ENCODE measurements around the gene AFF3.
"Not testable (repeated sequence)": the region's sequence is repeated elsewhere in the genome, so short reads cannot be mapped to it uniquely, and the experiment has no call there.

Gene AFF3

DNA sequence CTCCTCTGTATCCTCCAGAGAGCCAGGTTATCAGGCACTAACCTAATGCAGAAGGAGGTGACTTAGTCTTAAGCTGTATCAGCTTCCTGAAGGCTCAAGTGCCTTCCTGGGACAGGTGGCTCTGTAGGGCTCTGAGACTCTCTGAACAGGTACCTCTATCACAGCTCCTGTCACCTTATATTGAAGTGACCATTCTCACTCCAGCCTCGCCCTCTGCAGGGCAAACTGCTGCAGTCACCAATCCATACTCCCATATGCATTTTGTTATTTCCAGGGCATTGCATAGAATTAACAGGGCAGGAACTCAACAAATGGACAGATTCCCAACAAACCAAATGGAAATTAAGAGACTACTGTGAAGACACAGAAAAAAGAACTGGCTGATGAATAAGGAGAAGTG lies 449.6 kb downstream of the AFF3 start:
- no peak for DNase-seq

DNA sequence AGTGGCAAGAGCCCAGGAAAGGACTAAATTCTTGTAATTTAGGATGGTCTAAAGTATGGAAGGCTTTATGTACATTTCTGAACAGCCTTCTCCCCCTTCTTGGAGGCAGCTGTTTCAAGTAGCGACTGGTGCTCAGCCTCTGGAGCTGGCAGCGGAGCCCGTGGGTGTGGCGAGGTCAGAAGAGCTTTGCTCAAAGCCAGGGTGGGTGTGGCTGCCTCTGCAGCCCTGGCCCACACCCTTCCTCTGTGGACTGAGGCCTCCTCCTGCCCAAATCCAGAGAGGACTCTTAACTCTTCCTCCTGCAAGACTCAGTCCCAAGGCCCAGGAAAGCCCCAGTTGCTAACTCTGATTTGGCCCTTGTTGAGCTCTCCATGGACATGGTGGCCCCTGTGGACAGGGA lies 450.5 kb downstream of the AFF3 start:
- no peak for DNase-seq

DNA sequence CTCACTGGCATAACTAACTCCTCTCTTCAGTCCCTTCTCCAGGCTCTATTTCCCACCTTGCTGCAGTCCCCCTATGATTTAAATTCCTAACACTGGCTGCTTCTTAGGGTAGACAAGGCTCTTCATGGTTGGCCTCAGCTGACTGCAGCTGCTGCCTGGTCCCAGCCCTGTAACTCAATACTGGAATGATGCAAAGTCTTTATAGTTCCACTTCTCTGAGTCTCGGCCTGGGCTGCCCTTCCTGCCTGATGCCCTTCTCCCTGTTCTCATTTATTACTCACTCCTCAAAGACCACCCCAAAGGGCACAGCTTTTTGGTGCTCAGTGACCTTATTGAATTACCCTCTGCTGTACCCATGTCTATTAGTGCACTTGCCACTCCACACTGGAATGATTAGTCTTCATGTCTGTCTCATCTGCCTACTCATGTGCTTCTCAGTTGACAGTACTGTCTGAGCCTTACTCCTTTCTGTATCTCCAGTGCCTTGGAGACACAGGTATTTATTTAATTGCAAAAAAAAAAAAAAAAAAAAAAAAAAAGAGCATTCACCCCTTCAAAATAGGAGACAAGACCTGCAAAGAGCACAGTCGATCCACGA lies 453.1 kb downstream of the AFF3 start:
- DNase-seq, result no peak

DNA sequence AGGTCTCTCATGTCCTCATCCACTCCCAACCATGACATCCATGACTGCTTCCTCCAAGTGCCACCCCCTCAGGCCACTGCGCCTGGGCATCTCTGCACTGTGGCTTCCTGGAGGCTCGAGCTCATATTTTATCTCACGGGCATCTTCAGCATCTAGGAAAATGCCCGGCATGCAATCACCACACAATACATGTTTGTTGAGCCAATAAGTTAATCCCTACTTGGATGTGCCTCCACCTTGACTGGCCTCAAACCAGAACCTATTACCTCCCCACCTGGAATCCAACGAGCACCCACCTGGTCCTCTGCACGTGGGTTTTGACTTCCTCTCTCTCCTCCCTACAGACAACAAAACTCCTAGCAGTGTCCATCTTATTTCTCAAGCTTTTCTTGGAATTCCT lies 453.7 kb downstream of the AFF3 start:
- DNase-seq, result no peak

DNA sequence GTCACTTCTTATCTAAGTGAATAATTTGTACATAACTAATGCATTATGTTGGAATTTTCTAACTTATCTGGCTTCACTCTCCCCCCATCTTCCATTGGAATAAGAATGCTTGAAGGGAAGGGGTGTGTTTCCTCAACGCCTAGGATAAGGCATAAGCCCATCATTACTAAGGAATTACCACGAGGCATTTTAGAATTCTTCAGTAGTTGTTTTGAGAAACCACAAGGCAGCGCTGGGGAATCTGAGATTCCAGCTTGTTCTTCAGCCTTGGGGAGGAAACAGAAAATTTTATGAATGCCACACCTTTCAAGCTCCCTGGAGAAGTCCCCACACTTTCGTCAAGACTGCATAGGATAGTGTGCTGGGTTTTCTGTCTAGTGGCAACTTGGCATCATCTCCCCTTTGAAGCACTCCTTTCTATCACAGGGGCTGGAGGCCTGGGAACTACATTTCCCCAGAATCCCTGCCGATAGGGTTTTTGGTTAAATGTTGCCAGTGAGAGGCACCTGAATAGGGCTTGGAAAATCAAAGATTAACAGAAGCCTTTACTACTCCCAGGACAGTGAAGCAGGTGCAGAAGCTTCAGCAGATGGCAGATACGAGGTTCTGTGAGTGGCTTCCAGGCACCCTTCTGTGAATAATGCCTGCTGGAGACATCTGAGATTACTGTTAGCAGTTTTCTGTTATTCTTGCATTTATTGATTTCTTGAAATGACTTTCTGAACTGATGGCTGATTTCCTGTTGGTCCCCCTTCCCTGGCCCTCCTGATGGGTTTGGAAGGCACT lies 459.9 kb downstream of the AFF3 start:
- no peak for DNase-seq

DNA sequence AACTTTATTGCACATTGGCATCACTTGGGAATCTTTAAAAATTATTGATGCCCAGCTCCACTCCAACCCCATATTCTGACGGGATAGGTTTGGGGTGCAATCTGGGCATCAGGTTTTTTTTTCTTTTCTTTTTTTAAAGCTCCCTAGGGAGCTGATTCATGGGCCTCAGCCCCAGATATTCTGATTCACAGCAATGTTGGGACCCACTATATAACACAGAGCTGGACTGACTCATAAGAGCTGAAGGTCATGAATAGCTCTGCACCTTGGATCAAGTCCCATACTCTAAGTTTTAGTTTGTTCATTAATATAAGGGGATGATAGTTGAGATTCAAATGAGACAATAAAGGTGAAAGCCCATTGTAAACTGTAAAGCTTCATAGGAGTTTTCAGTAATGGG lies 461.4 kb downstream of the AFF3 start:
- DNase-seq, result no peak

DNA sequence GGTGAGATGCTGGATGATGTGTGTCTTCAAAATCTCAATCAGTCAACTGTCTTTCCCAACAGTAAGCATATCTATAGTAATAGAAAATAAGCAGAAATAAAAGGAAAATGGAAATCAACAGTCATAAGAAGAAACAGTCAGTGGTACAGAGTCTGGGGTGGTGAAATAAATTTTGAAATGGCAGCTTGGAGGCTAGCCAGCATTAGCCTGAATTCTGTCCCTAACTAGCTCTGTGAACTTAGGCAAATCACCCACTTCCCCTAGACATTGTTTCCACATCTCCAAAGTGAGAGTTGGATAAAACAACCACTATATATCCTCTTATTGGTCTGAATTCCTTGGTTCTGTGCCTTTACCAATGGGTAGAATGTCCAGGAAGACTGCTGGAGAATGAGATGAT lies 462.9 kb downstream of the AFF3 start:
- no peak for DNase-seq

DNA sequence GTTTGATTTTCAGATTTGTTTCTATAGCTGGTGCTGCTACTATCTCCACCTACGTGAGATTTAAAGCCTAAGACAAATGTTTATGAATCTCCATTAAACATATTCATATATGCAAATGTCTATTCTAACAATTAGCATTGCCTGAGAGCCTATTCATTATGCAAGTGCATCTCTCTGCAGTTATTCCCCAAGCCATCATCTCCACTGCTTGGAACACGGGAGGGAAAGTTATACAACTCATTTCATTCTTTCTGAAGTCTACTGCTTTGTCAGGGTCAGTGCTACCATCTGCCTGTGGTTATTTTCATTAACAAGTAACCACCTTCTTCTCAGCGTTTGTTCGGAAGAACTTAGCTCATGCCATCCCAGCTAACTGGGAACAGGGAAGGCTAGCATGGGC lies 463.8 kb downstream of the AFF3 start:
- DNase-seq, result no peak

DNA sequence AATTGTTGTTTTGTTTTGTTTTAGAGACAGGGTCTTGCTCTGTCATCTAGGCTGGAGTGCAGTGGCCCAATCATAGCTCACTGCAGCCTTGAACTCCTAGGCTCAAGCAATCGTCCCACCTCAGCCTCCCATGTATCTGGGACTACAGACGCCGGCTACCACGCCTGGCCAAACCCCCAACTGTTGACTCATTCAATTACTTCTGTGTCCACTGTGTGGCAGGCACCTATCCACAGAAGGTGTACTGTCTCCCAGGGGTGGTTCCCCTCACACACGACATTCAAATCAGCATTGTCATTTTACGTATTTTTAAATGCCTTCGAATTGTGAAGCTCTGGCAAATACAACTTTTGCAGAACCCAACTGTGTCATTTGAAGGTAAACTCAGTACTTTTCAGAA lies 464.6 kb downstream of the AFF3 start:
- DNase-seq, result no peak

DNA sequence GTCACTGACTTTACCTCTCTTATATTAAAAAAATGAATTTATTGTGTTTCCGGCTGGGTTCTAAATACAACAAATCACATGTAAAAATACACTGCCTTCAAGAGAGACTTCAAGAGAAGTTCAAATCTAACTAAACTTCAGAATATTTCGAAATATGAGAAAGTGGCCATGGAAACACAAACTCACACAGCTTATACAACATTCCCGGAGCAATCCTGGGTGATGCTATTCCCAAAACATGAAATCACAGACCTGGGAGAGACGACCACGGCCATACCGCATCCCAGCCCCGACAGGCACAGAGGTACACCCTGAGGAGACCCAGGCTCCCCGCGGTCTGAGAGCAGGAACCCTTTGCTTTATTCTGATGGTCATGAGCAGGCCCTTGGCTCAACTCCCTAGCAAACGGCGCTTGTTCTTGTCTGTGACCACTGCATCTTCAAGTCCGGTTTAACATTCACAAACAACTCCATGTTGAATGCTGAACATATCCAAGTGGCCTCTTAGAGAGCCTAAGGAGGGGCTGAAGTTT lies 467.2 kb downstream of the AFF3 start:
- DNase-seq, result no peak

DNA sequence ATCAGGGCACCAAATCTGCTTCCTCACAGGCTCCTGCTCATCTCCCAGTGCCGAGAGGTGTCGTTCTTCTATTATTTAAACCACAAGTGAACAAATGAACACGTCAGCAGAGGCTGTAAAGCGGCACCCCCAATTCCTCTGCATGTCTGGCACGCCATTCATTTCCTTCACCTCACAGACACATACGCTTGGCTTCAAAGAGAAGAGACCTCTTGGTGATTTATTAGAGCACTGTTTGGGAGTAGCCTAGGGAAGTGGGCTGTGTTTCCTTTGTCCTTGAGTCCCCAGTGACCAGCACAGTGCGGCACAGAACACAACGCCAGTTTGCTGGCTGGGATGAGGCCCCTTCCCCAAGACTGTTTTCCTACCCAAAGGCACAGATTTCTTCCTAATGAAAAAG lies 468.3 kb downstream of the AFF3 start:
- no peak for DNase-seq

DNA sequence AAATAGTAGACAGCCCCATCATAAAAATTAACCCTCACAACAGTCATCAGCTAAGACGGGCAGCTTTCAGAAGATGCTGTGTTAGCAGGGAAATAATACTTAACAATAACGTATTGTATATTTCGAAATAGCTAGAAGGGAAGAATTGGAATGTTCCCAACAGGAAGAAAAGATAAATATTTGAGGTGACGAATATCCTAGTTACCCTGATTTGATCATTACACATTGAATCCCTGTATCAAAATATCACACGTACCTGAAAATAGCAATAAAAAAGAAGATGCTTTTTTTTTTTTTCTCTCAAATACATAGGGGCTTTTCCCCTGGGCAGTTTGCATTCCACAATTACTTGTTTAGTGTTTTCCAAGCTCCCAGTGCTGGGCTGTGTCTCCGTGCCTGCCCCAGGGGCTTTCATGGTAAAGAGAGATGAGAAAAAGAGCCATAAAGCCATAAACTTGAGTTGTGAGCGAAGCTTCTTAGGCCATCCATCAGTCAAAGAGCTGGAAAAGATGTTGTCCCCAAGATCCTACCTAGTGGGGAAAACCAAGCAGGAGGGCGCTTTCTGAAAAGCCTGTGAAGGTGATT lies 469.5 kb downstream of the AFF3 start:
- DNase-seq, result no peak

DNA sequence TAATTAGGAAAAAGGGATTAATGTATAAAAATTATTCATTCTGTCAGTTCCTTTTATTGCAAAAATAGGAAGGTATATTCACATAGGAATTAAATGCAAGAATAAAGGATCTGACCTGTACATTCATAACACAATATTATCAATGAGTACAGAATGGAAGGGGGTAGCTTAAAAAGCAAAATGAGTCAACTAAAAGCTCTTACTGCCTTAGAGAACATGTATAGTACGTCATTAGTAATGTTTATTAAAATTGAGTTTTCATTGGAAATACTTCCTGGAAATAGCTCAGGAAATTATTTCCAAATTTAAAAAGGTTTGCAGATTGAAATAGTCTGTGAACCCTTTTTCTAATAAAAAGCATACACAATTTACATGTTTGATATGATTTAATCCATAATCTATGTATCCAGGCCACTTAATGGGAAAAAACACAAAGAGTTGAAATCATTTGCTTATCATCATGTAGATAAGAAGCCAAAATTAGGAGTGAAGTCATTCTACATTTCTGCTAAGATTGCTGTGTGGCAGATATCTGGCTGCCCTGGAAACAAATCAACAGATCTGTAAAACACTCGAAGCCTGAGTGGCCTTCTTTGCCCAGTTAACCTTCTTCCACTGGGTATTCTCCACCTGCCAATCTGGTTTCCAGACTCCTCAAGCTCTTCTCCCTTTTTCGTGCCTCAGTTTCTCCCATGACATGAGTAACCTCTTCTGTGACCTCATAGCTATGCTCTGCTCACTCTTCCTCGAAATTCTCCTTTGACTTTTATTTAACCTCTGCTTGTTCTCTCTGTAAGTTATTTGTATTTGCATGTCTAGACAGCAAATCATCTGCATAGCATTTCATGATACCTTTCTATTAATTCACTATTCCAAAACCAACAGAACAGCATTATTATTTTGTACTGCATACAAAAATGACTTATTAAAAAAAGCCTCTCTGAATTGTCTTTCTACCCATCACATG lies 471.3 kb downstream of the AFF3 start:
- no peak for DNase-seq

DNA sequence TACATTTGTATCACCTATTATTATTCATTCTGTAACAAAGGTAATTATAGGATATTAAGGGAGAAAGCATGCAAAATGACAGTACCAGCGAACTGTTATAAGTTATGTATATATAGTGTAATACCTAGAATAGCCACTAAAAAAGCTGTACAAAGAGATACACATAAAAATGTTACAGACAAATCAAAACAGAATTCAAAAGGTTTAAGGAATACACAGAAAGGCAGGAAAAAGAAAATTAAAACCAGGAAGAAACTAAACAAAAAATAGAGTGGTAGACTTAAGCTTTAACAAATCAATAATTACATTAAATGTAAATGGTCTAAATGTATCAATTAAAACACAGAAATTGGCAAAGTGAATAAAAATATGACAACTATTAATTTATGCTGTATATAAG lies 476.1 kb downstream of the AFF3 start:
- DNase-seq, result no peak

DNA sequence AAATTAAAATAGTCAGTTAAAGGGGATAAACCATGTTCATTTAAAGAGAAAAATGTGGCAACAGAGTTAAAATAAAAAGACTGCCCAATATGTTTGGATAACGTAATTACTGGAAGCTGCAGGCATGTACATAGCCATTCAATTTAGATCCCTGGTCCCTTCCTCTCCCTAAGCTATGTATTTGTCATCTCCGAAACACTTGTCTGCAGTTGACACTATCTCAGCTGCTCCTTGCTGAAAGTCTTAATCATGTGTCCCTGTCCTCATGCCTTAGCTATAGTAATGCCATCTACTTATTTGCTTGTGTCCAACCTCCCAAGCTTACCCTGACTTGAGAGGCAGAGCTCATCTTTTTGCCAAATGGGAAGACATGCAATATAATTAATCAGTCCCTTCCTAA lies 478.7 kb downstream of the AFF3 start:
- no peak for DNase-seq

DNA sequence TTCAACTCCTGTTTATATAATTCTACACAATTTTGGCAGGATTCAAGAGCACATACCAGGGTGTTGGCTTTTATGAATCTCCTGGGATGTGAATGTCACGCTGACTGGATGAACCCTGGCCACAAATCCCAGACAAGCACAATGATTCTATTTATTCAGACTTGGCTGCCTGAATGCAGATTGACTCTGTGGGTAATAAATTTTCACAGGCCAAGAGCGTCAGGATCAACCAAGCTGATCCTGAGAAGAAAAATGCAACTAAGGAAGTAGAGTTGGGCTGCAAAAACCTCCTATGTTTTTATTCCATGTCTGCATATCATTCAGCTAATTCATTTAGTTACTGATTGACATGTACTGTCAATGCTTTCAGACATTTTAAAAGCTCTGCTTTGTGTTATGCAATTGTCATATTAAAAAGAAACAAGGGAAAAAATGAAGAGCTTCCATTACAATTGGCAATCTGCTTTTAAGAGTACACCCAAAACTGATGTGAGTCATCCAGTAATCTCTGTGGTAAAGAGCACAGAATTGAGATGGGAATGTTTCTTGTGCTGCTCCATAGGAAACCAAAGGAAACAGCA lies 479.5 kb downstream of the AFF3 start:
- no peak for DNase-seq

DNA sequence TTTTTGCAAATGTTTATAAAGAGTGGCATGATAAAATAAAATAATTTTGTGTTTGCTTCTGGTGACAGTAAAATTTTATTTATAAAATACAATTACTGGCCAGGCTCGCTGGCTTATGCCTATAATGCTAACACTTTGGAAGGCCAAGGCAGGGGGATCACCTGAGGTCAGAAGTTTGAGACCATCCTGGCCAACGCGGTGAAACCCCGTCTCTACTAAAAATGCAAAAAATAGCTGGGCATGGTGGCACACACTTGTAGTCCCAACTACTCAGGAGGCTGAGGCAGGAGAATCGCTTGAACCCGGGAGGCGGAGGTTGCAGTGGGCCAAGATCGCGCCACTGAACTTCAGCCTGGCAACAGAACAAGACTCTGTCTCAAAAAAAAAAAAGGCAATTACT lies 480.6 kb downstream of the AFF3 start:
- not testable (repeated sequence) for DNase-seq

DNA sequence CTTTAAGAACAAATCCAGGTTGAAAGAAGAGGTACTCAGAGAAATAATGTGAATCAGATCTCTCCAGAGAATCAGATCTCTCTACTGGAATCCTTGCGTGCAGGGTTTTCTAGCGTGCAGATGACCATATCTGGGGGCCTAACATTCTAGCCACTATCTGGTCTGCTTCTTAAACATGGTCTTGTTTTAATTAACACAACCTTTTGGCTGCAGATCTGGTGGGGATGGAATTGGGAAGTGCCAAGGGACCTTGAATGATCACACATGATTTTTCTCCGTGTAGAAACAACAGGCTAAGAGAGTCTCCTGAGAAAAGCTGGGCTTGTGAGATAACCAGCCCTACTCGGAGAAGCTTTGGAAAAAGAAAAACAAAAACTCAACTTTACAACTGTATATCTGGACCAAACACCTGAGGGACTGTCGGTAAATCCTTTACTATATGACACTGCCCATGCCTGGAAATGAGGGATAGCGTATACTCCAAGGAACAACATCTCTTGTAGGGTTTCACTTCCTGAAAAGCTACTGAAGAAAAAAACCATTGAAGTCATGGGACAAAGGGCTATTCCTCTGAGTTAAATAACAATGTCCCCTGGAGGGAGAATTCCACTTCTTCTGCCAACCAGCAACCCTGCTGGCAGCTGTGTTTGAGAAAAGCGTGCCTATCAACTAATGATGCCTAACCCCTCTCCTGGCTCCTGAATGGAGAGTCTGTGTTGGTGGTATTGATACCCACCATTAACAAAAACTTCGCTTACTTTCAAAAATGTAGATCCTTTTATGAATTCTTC lies 481.6 kb downstream of the AFF3 start:
- no peak for DNase-seq

DNA sequence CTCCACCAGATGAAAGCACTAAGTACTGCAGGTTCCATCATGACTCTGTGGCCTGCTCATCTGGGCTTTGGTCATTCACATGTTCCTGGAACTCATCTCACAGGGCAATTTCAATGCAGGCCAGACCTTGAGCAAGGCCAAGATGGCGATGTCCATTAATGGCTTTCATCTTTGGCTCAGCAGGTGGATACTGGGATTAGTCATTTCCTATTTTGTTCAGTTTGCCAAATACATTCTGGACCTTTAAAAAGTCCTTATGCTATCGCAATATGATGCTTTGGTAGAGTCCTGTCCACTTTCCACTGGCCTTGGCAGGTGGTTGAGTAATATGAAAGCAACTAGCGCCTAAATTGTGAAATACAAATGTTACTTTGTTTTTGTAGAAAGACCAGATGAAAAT lies 482.5 kb downstream of the AFF3 start:
- no peak for DNase-seq

DNA sequence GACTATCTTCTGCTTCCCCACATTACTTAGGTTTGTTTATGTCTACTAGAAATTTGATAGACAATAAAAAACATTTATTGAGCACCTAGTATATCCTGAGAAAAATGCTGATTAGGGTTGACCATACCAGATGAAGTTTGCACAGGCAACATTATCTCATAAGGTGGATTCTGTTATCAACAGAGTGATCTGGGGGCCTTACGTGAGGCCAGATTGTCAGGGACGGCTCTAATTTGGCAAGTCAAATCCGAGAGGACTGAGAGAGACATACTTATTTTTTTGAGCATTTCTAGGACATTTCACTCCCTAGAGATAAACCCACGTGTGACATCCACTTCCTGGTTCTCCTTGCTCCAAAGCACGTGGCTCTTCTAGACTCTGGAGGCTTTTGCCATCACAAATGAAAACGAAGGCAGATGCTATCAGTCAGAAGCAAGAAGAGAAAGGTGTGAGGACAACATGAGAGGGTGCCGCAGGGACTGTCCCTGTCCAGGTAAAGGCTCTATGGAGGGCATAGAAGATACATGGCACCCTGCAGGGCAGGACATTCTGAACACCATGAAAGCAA lies 484.6 kb downstream of the AFF3 start:
- DNase-seq, result no peak

DNA sequence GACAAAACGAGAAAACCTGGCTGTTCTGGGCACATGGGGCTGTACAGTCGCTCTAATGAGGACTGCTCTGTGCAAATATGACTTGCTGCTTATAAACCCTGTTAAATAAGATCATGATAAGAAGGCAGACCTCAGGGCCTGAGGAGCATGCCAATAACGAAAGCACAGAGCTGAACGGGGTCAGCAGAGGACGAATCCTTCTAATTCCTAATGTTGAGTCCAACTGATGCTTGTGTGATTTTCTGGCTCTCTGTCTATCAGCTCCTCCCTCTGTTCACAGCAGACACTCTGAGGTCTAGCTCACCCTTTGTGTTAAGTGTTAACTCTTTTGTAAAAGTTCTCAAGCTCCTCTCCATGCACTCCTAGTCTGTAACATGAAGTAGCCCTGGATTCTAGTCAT lies 485.4 kb downstream of the AFF3 start:
- no peak for DNase-seq
